Left kidney (tissue), 2 donors: ENCODE data around the gene TMEM150A. TPM values are rescaled to one million over a fixed set of nuclear protein-coding genes. Genes with fewer than 3 reads are reported as not detected.
"Not testable (repeated sequence)": the region's sequence is repeated elsewhere in the genome, so short reads cannot be mapped to it uniquely, and the experiment has no call there.

Source experiments
- DNase-seq: peaks from one replicate; pipeline ENCODE4 v3.0.0-alpha.2; 2013
- polyA plus RNA-seq: library from polyadenylated mRNA; unstranded; fragments of 120-200 nt; gene quantifications from one replicate; pipeline ENCODE4 v1.2.1, GENCODE V29; 2013; ENCODE audit not compliant: insufficient read length

TMEM150A gene
- polyA plus RNA-seq, 1 donor = 36.2 TPM

- DNase-seq = no peak
These were observed 11.4 kb upstream of the TMEM150A start for GRCh38 chr2:85613717-85614515.

GRCh38 chr2:85611705-85612587, 9.4 kb upstream of the TMEM150A start, which contains the start of gene C2orf68:
C2orf68 (minus strand) TSS chr2:85612066; CDS start chr2:85611984, 82 bp downstream.
- DNase-seq = peak; percentile 92

- no peak for DNase-seq
These were observed 8.8 kb upstream of the TMEM150A start for GRCh38 chr2:85611217-85611704.

- DNase-seq = no peak
These were observed 5.0 kb upstream of the TMEM150A start for GRCh38 chr2:85607268-85608215.

DNA sequence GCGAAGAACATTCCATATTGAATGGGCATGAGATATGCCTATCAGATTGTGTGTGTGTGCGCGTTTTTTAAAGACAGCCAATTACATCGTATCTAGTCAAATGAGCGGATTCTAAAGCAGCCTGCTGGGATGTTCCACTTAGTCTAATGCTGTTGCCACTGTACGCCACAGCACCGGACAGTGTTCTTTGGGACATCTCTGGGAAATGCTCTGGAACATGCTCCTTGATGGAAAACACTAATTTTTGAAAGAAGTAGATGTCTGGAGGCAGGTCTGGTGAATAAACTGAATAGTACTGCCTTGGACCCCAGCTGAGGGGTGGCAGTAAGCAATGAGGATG, 3.6 kb upstream of the TMEM150A start:
- no peak for DNase-seq

DNA sequence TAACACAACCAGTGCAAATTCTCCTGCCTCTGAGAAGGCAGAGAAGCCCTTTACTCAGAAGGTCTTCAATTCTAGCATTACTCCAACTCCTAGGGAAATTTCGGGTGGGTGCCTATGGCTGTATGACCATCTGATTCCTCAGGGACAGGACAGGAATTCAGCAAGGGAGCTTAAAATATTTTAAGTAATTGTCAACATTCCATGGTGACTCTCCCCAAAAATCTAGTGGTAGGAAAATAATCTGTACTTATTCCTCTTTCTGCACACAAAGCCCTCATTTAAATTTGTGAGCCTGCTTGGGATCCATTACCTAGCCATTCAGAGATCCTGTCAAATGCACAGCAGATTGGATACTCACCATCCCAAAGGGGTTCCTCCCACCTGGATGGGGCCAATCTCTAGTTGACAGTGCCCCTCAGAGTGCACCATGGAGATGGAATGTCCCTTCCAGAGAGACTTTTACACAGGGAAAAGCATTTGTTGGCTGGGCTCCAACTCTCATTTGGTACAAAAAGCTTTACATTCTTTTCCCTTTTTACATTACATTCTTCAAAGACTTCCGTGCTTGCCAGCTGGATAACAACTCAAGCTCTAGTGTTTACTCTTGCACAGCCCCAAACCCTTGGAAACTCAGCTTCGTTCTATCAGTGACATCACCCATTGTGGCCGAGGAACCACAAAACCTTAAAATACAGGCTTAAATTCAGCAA, 3.1 kb upstream of the TMEM150A start:
- peak; percentile 56 for DNase-seq

GRCh38 chr2:85604568-85605339, 2.3 kb upstream of the TMEM150A start:
- DNase-seq = no peak

GRCh38 chr2:85604133-85604444, 1.6 kb upstream of the TMEM150A start:
- DNase-seq = not testable (repeated sequence)

DNA sequence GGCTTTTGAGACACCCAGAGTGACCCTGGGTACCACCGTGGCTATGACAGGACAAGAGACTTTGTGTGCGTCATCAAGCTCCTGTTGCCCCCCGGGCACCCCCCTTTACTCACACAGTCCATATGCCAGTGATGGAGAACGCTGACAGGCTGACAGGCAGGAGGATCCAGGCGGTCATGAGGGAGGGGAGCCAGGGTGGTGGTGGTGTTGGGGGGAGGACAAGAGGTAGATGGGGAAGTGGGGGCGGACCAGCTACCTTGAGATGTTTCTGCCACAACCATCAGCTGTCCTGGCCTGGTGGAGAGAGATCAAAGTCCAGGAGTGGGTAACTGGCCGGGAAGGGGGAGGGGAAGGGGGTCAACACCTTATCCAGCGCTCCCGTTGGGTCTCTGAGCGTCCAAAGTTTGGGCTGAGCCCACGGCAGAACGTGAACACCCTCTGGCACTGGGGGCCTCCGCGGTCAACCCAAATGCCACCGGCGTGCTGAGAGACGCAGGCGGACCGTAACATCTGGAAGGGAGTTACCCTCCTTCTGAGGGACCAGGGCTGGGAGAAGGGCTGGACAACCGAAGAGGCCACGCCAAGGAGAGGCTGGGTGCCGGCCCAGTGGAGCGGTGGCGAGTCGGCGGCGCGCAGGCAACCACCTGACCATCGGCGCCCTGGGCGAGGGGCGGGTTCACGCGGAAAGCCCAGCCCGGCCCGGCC, 575 bp downstream of the TMEM150A start:
- no peak for DNase-seq

DNA sequence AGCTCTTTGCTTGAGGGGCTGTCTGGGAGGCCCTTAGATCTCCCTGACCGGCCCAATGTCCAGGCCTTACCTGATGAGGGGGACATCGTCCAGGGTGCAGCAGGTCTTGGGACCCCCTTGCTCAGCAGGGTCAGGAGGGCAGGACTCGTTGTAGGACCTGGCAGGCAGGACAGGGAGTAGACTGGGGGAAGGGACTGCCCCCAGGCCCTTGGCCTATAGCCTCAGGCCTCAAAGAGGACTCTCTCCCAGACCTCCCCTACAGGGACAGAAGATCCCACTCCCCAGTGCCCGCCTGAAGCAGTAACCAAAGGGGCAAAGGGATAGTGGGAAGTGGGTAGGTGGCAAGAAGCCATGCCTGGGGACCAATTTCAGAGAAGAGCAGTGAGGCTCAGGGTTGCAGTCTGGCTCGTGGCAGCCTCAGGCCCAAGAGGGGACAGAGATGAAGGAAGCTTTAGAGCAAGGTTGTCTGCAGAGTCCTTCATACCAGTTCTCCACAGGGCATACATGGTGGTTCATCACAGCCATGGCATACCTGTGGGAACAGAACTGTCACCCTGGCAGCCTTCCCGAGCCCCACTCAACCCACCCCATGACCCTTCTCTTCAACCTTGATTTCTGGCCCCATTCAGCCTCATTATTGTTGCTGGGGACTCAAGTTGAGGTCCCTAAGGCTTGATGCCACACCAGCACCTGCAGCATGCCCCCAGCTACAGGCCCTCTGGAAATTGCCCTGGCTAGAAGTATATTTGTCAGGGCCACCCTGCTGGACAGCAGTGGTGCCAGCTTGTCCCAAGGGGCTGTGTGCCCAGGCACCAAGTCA, 1.3 kb downstream of the TMEM150A start:
- no peak for DNase-seq

GRCh38 chr2:85600235-85600575, 2.3 kb downstream of the TMEM150A start:
- no peak for DNase-seq

DNA sequence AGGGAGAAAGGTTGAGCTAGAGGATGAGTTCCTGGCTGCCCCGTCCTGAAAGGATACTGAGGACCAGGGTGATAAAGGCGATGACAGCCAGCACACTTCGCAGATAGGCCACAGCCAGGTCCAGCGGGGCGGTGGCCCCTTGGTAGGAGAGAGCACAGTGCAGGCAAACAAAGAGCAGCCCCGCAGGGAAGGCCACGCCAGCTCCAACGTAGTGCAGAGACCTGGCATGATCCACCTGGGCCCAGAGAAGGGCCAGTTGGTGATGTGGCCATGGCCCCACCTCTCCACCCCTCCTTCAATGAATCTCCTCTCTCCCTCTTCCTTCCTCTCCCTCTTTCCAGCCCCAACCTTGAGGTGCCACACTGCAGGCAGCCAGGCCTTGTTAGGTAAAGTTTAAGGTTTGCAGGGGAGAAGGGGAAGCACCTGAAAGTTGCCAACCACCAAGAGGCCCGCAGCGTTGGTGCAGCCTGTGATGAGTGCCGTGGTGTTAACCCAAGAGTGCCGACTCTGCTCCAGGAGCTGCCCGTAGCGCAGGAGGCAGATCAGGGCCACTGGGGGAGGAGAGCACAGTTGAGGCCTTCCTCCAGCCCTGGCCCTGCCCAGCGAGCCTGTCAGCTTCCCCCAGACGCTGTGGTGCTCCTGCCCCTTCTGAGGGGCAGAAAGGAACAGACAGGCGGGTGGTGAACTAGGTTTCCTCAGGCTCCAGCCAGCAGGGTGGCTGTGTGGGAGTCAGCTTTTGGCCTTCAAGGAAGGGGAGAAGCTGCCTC, 2.8 kb downstream of the TMEM150A start:
- DNase-seq = no peak

- no peak for DNase-seq
These were observed 3.7 kb downstream of the TMEM150A start for GRCh38 chr2:85598594-85599340.

DNA sequence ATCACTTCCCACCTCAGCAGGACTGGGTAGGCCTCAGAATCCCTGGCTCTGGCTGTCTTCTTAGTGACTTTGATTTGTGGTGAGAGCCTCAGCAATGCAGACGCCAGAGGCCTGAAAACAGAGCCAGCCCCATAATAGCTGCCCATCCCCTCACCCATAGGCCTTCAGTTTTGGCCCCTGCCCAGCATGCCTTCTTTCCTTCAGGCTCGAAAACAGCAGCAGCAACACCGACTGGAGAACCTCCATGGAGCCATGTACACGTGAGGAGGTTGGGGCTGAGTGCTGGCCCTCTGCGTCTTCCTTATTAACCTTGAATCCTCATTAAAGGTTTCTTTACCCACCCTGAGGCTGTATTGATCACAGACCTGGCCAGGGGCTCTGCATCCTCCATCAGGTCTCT, 5.3 kb downstream of the TMEM150A start:
- DNase-seq = no peak

- no peak for DNase-seq
These were observed 5.9 kb downstream of the TMEM150A start for GRCh38 chr2:85596486-85597143.

GRCh38 chr2:85596026-85596333, 6.5 kb downstream of the TMEM150A start:
- no peak for DNase-seq
